Adrenal gland (tissue), 5 donors: ENCODE results near the gene MLLT3.

Experiments used
- POLR2A ChIP-seq, 2 donors: fragments of 450-650 bp; IDR thresholded peaks; one replicate each; pipeline ENCODE4 v1.6.1; 2017; ENCODE audit warnings: antibody characterized with exemption in 2 of 2, mild to moderate bottlenecking in 2 of 2, moderate library complexity in 1 of 2
- TF ChIP-seq, protein P1 (sequence below), 6 experiments: fragments of 450-650 bp in 4 of 6; fragments of 200-600 bp in 2 of 6; sonication (generic) in 1 of 6; IDR thresholded peaks; 1 replicate in 5 of 6; 2 replicates in 1 of 6; pipeline versions ENCODE4 v1.5.1 to v1.8.0; 2016 to 2021; ENCODE audit warnings: antibody characterized with exemption in 6 of 6, mild to moderate bottlenecking in 2 of 6, moderate library complexity in 1 of 6
- donor health status: DM: no; HTN: no; CAD: no.

- TF ChIP-seq, protein P1, sequence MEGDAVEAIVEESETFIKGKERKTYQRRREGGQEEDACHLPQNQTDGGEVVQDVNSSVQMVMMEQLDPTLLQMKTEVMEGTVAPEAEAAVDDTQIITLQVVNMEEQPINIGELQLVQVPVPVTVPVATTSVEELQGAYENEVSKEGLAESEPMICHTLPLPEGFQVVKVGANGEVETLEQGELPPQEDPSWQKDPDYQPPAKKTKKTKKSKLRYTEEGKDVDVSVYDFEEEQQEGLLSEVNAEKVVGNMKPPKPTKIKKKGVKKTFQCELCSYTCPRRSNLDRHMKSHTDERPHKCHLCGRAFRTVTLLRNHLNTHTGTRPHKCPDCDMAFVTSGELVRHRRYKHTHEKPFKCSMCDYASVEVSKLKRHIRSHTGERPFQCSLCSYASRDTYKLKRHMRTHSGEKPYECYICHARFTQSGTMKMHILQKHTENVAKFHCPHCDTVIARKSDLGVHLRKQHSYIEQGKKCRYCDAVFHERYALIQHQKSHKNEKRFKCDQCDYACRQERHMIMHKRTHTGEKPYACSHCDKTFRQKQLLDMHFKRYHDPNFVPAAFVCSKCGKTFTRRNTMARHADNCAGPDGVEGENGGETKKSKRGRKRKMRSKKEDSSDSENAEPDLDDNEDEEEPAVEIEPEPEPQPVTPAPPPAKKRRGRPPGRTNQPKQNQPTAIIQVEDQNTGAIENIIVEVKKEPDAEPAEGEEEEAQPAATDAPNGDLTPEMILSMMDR (IDR thresholded peaks at IDR 0.05), result peak; percentile 29 to 86 (median 72)
- TF ChIP-seq POLR2A (IDR thresholded peaks at IDR 0.05), result peak in 1 of 2 donors; percentile 6
Measured at GRCh38 chr9:20356403-20357036, 265.8 kb downstream of the MLLT3 start.
